Mesendoderm (in vitro differentiated cells): ENCODE data around the gene LLGL1.
A peak's percentile ranks its signal among the peaks of the same experiment; 100 is the strongest.

ENCODE experiments used
- DNase-seq: peaks from one replicate; pipeline ENCODE4 v3.0.0; 2013
- H2AK5ac ChIP-seq: 2 replicates; pipeline ENCODE4 v1.6.1; 2013; ENCODE audit warnings: low read length, inconsistent platforms
- H2BK120ac ChIP-seq: 2 replicates; pipeline ENCODE4 v1.6.1; 2013; ENCODE audit warnings: low read depth, mild to moderate bottlenecking, low read length, moderate library complexity, mixed read lengths
- H2BK15ac ChIP-seq: replicated peaks from 2 replicates; pipeline ENCODE4 v1.6.1; 2013; ENCODE audit warnings: low read depth, mild to moderate bottlenecking, moderate library complexity
- H2BK5ac ChIP-seq: 2 replicates; pipeline ENCODE4 v1.6.1; 2013; ENCODE audit warnings: low read length, inconsistent platforms
- H3K18ac ChIP-seq: 2 replicates; pipeline ENCODE4 v1.6.1; 2013; ENCODE audit warnings: mild to moderate bottlenecking, low read length, mixed read lengths
- H3K23ac ChIP-seq: one replicate; pipeline ENCODE4 v1.6.1; 2013; ENCODE audit warnings: low read length
- H3K27ac ChIP-seq: 2 replicates; pipeline ENCODE4 v1.5.1; 2013; ENCODE audit warnings: low read depth, mild to moderate bottlenecking, inconsistent platforms, low read length, moderate library complexity
- H3K27me3 ChIP-seq: 2 replicates; pipeline ENCODE4 v1.6.1; 2013; ENCODE audit warnings: low read length, control low read depth, mild to moderate bottlenecking, inconsistent platforms; ENCODE audit not compliant: insufficient read depth, poor library complexity
- H3K36me3 ChIP-seq: 2 replicates; pipeline ENCODE4 v1.6.1; 2013; ENCODE audit warnings: low read length, inconsistent platforms; ENCODE audit not compliant: control insufficient read depth, insufficient read depth
- H3K4ac ChIP-seq: one replicate; pipeline ENCODE4 v1.6.1; 2013; ENCODE audit warnings: low read depth, mild to moderate bottlenecking, low read length, moderate library complexity
- H3K4me1 ChIP-seq: 2 replicates; pipeline ENCODE4 v1.6.1; 2013; ENCODE audit warnings: low read depth, low read length, inconsistent platforms; ENCODE audit not compliant: control insufficient read depth
- H3K4me2 ChIP-seq: 2 replicates; pipeline ENCODE4 v1.6.1; 2013; ENCODE audit warnings: low read length
- H3K4me3 ChIP-seq: 2 replicates; pipeline ENCODE4 v1.5.1; 2013; ENCODE audit warnings: mild to moderate bottlenecking, low read length
- H3K56ac ChIP-seq: one replicate; pipeline ENCODE4 v1.6.1; 2013; ENCODE audit warnings: low read length
- H3K79me1 ChIP-seq: 2 replicates; pipeline ENCODE4 v1.6.1; 2013; ENCODE audit warnings: low read length, inconsistent platforms
- H3K79me2 ChIP-seq: 2 replicates; pipeline ENCODE4 v1.6.1; 2013; ENCODE audit warnings: mild to moderate bottlenecking, low read length; ENCODE audit not compliant: control insufficient read depth, insufficient read depth
- H3K9ac ChIP-seq: 2 replicates; pipeline ENCODE4 v1.6.1; 2013; ENCODE audit warnings: low read length, inconsistent platforms
- H4K5ac ChIP-seq: one replicate; pipeline ENCODE4 v1.6.1; 2013; ENCODE audit warnings: low read length
- H4K8ac ChIP-seq: one replicate; pipeline ENCODE4 v1.6.1; 2013; ENCODE audit warnings: low read depth, mild to moderate bottlenecking, control low read depth, low read length, moderate library complexity
- WGBS: extraction: QIAGEN DNeasy Blood & Tissue Kit; methylation state at CpG from one replicate; pipeline ENCODE4 v1.1.7; 2013; ENCODE audit warnings: low lambda C conversion rate, missing lambda C conversion rate; ENCODE audit not compliant: insufficient coverage; ENCODE audit errors: extremely low coverage; 5-methylcytosine and 5-hydroxymethylcytosine counted together

Gene LLGL1

DNA sequence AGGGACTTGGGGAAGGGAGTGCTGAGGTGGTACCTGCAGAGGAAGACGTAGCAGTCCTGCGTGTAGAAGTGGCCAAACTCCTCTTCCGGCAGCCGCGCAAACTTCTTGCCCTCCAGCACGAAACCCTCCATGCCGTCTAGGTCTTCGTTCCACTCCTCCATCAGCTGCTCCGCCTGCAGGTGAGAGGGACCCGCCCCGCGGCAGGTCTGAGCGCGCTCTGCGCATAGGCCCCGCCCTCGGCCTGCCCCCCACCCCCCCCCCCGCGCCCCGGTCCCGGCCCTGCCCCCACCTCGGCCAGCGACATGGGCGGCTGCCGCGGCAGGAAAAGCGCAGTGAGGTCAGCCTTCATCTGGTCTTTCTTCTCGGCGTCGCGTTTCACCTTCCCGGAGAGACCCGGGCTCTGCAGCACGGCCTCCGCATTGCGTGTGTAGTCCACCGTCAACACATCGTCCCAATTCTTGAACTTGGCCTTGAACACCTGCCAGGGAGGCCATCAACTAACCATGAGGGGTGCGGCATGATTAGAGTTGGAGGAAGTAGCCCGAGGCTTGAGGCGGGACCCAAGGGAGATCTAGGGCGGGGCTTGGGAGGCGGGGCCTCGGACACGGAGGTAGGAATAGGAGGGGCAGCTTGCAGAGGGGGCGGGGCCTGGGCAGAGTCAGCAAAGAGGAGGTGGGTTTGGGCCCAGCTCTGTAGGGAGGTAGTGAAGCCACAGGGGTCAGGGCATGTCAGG is 21.6 kb downstream of the LLGL1 start:
- no peak overlapping the region for H2BK15ac ChIP-seq
- peaks cover 32% of the 10 kb centered on the region for H3K36me3 ChIP-seq
- H3K79me2 ChIP-seq: no peaks in the 10 kb centered on the region
- H3K79me1 ChIP-seq: no peaks in the 10 kb centered on the region
- H3K4me1 ChIP-seq: peaks cover 3% of the 10 kb centered on the region
- peak; percentile 94 for DNase-seq
- H3K4ac ChIP-seq: no peak overlapping the region
- H4K5ac ChIP-seq: no peak overlapping the region
- no peak overlapping the region for H2BK5ac ChIP-seq
- H3K4me2 ChIP-seq: peak overlapping the region; percentile 93
- H3K56ac ChIP-seq: peak overlapping the region; percentile 91
- H4K8ac ChIP-seq: no peak overlapping the region
- peak overlapping the region; percentile 30 for H3K27ac ChIP-seq
- no peak overlapping the region for H3K23ac ChIP-seq
- no peak overlapping the region for H2AK5ac ChIP-seq
- H2BK120ac ChIP-seq: no peak overlapping the region
- H3K4me3 ChIP-seq: peak overlapping the region; percentile 29
- WGBS: no CpG with 5 or more reads among the region's 46 CpGs
- no peaks in the 10 kb centered on the region for H3K27me3 ChIP-seq
- H3K9ac ChIP-seq: peak overlapping the region; percentile 69
- no peak overlapping the region for H3K18ac ChIP-seq

DNA sequence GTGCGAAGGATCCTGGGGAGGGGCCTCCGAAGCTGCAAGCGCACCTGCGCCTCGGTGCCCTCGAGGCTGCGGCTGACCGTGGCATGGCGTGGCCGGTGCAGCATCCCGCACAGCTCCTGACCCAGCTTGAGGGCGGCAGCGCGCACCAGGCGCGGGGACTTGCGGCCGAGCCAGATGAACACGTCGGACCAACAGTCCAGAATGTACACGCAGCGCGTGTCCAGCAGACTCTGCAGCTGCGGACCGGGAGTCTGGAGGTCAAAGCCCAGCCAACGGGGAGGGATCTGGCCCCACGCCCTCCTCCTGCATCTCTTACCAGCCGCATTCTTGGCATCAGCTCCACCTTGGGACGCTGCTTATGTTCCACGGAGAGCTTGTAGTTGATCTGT is 22.2 kb downstream of the LLGL1 start:
- H3K23ac ChIP-seq: no peak overlapping the region
- H3K79me1 ChIP-seq: no peaks in the 10 kb centered on the region
- no peak overlapping the region for H3K4me2 ChIP-seq
- H2AK5ac ChIP-seq: no peak overlapping the region
- H3K56ac ChIP-seq: no peak overlapping the region
- no peaks in the 10 kb centered on the region for H3K27me3 ChIP-seq
- H3K36me3 ChIP-seq: peaks cover 32% of the 10 kb centered on the region
- no peak for DNase-seq
- no peak overlapping the region for H2BK5ac ChIP-seq
- no peak overlapping the region for H3K4ac ChIP-seq
- no peak overlapping the region for H3K4me3 ChIP-seq
- peaks cover 3% of the 10 kb centered on the region for H3K4me1 ChIP-seq
- no peaks in the 10 kb centered on the region for H3K79me2 ChIP-seq
- no peak overlapping the region for H2BK120ac ChIP-seq
- H3K27ac ChIP-seq: no peak overlapping the region
- no CpG with 5 or more reads among the region's 30 CpGs for WGBS
- no peak overlapping the region for H4K8ac ChIP-seq
- no peak overlapping the region for H4K5ac ChIP-seq
- no peak overlapping the region for H3K18ac ChIP-seq
- peak overlapping the region; percentile 24 for H3K9ac ChIP-seq
- no peak overlapping the region for H2BK15ac ChIP-seq

DNA sequence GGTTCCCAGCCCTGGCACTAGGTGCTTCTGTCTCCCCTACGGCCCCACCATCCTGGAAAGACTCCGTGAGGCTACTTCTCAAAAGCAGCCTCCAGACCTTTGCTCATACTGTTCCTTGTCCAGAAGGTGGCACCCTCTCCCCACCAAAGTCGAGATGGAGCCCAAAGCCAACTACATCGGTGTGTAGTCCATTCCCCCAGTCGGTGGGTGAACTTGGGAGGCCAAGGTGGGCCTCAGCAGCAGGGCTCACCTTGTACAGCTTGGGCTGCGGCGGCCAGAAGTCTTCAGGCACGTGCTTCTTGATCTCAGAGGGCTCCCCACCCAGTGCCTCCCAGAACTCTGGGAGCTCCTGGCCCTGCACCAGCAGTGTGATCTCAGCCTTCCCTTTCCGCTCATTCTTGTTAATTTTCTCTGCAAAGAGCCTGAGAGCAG is 22.9 kb downstream of the LLGL1 start:
- Histone ChIP-seq H4K8ac (no peak overlapping the region), H3K4me2 (no peak overlapping the region), H3K79me2 (no peaks in the 10 kb centered on the region), H3K18ac (no peak overlapping the region), H2BK15ac (no peak overlapping the region), H3K27me3 (no peaks in the 10 kb centered on the region), H3K9ac (no peak overlapping the region), H3K27ac (no peak overlapping the region), H3K4me3 (no peak overlapping the region), H4K5ac (no peak overlapping the region), H3K23ac (no peak overlapping the region), H3K36me3 (peaks cover 35% of the 10 kb centered on the region), H3K4me1 (peaks cover 3% of the 10 kb centered on the region), H3K79me1 (no peaks in the 10 kb centered on the region), H2BK120ac (no peak overlapping the region), H2BK5ac (no peak overlapping the region), H2AK5ac (no peak overlapping the region), H3K56ac (no peak overlapping the region), H3K4ac (no peak overlapping the region)
- peak; percentile 86 for DNase-seq
- WGBS: no CpG with 5 or more reads among the region's 9 CpGs

DNA sequence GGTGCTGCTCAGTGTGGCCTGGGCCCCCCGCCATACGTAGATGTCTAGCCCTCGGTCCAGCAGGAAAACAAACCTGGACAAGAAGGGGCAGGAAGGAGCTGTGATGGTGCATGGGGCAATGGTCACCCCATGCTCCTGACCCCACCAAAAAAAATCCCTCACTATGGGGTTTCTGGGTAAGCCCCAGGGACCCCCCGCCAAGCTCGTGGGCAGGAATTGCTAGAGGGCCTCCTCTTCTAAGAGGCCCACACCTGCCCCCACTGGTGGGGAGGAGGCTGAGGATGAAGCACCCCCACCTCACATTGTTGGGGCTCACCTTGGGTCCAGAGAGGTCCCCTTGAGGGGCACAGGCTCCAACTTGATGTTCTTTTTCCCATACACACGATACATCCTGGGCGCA is 23.4 kb downstream of the LLGL1 start:
- Histone ChIP-seq H4K5ac (no peak overlapping the region), H3K18ac (no peak overlapping the region), H2BK15ac (no peak overlapping the region), H3K36me3 (peaks cover 32% of the 10 kb centered on the region), H4K8ac (no peak overlapping the region), H3K9ac (no peak overlapping the region), H3K56ac (no peak overlapping the region), H2BK120ac (no peak overlapping the region), H3K4me1 (peaks cover 3% of the 10 kb centered on the region), H3K4me3 (no peak overlapping the region), H2BK5ac (no peak overlapping the region), H3K27me3 (no peaks in the 10 kb centered on the region), H3K4ac (no peak overlapping the region), H2AK5ac (no peak overlapping the region), H3K4me2 (no peak overlapping the region), H3K79me2 (no peaks in the 10 kb centered on the region), H3K79me1 (no peaks in the 10 kb centered on the region), H3K23ac (no peak overlapping the region), H3K27ac (no peak overlapping the region)
- DNase-seq: no peak
- WGBS: no CpG with 5 or more reads among the region's 7 CpGs

DNA sequence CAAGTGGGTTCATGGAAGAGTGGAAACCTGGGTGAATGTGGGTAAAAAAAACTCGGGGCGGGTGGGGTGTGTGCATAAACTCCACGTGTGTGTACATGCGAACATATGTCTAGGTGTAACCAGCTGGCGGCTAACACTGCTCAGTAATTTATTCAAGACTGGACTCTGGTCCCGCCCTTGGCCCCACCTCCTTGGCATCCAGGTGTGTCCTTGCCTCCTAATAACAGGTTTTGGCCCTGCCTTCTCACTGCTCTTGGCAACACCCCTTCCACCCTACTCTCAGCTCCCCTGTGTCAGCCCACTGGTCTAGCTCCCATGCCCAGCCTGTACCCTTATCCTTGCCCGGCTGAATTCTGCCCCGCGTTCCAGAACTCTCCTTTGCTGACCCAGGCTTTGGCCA is 24.8 kb downstream of the LLGL1 start:
- Histone ChIP-seq H3K56ac (no peak overlapping the region), H3K4me2 (no peak overlapping the region), H3K4me3 (no peak overlapping the region), H3K18ac (no peak overlapping the region), H3K27me3 (no peaks in the 10 kb centered on the region), H2BK15ac (no peak overlapping the region), H3K23ac (no peak overlapping the region), H3K9ac (no peak overlapping the region), H2BK120ac (no peak overlapping the region), H3K4me1 (peaks cover 3% of the 10 kb centered on the region), H3K79me2 (no peaks in the 10 kb centered on the region), H4K8ac (no peak overlapping the region), H3K36me3 (peaks cover 28% of the 10 kb centered on the region), H3K79me1 (no peaks in the 10 kb centered on the region), H3K27ac (no peak overlapping the region), H2AK5ac (no peak overlapping the region), H4K5ac (no peak overlapping the region), H2BK5ac (no peak overlapping the region), H3K4ac (no peak overlapping the region)
- DNase-seq: no peak
- no CpG with 5 or more reads among the region's 9 CpGs for WGBS

DNA sequence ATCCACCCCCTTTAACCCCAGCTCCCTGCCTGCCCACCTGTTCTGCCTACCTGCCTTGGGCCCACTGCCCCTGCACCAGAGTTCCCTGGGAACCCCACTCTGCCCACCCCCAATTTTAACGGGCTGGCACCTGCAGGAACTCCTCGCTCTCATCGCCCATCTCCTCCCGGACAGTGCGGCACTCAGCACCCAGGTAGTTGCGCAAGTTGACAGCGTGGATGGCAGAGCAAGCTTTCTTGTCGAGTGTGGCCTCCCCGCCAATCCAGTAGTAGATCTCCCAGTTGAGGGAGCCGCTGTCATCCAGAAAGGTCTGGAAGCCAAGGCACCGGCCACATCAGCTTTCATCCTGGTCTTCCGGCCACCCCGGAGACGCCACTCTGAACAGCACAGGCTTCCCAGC is 25.3 kb downstream of the LLGL1 start:
- peaks cover 3% of the 10 kb centered on the region for H3K4me1 ChIP-seq
- H3K18ac ChIP-seq: no peak overlapping the region
- no peak overlapping the region for H3K4me3 ChIP-seq
- no peak overlapping the region for H3K27ac ChIP-seq
- no peak overlapping the region for H4K8ac ChIP-seq
- H3K27me3 ChIP-seq: no peaks in the 10 kb centered on the region
- H3K56ac ChIP-seq: no peak overlapping the region
- H3K23ac ChIP-seq: no peak overlapping the region
- no peak for DNase-seq
- H4K5ac ChIP-seq: no peak overlapping the region
- no peak overlapping the region for H2BK15ac ChIP-seq
- H3K4me2 ChIP-seq: no peak overlapping the region
- peaks cover 2% of the 10 kb centered on the region for H3K79me2 ChIP-seq
- no peak overlapping the region for H2AK5ac ChIP-seq
- H3K4ac ChIP-seq: no peak overlapping the region
- no CpG with 5 or more reads among the region's 14 CpGs for WGBS
- H3K79me1 ChIP-seq: peaks cover 2% of the 10 kb centered on the region
- H2BK5ac ChIP-seq: no peak overlapping the region
- no peak overlapping the region for H2BK120ac ChIP-seq
- peaks cover 25% of the 10 kb centered on the region for H3K36me3 ChIP-seq
- H3K9ac ChIP-seq: no peak overlapping the region
